K562 (cell line): ENCODE data around the gene TMEM117. TPM values are rescaled to one million over a fixed set of nuclear protein-coding genes. Genes with fewer than 3 reads are reported as not detected.

Experiments used
- FOXP1 ChIP-seq: sonication (generic); formaldehyde crosslinking; IDR thresholded peaks from 2 replicates; pipeline ENCODE4 v1.8.0; 2022; ENCODE audit warnings: mild to moderate bottlenecking, missing genetic modification reagents
- NONO ChIP-seq, 2 experiments: fragments of 200-400 bp in 1 of 2; fragments of 450-650 bp in 1 of 2; formaldehyde crosslinking in 1 of 2; IDR thresholded peaks; 2 replicates each; pipeline ENCODE4 v1.6.1; 2017; ENCODE audit warnings: low read depth in 2 of 2, mild to moderate bottlenecking in 2 of 2, moderate library complexity in 2 of 2, low read length in 1 of 2
- YBX1 ChIP-seq: fragments of 450-650 bp; IDR thresholded peaks from 2 replicates; pipeline ENCODE4 v1.7.1; 2016; ENCODE audit warnings: mild to moderate bottlenecking
- ZNF174 ChIP-seq: fragments of 250-450 bp; sonication (Bioruptor Pico); IDR thresholded peaks from 2 replicates; pipeline ENCODE4 v1.4.0; 2020; ENCODE audit warnings: mild to moderate bottlenecking
- ZNF3 ChIP-seq: fragments of 250-450 bp; sonication (Bioruptor Pico); IDR thresholded peaks from 2 replicates; pipeline ENCODE4 v1.5.0; 2021; ENCODE audit warnings: mild to moderate bottlenecking, moderate library complexity
- polyA plus RNA-seq, 8 experiments: library from polyadenylated mRNA; depleted of rRNA in 4 of 8; stranded (reverse) in 5 of 8; unstranded in 3 of 8; fragments of >200 nt; fragmentation: Nextera tagmentation in 2 of 8; fragmentation: Illumina TruSeq in 1 of 8; extraction: Ambion mirVana in 2 of 8; extraction: Trizol in 1 of 8; gene quantifications; 2 replicates each; pipeline versions ENCODE4 v1.2.1 to v1.2.3, GENCODE V29; 2011 to 2014; ENCODE audit warnings: inconsistent platforms in 1 of 8, missing spikeins in 1 of 8
- total RNA-seq, 7 experiments: library from RNA; depleted of rRNA in 6 of 7; stranded (reverse); fragments of >200 nt in 6 of 7; fragmentation: Illumina TruSeq in 2 of 7; extraction: Trizol in 2 of 7; gene quantifications; 2 replicates each; pipeline versions ENCODE4 v1.2.1 to v1.2.3, GENCODE V29; 2011 to 2021; ENCODE audit warnings: low replicate concordance in 1 of 7
- TF ChIP-seq, protein P1 (sequence below): fragments of 450-650 bp; IDR thresholded peaks from 2 replicates; pipeline ENCODE4 v1.7.0; 2016; ENCODE audit warnings: borderline replicate concordance
- TF ChIP-seq, protein P2 (sequence below): fragments of 250-450 bp; sonication (Bioruptor Pico); IDR thresholded peaks from 2 replicates; pipeline ENCODE4 v1.5.0; 2020; ENCODE audit warnings: mild to moderate bottlenecking, borderline replicate concordance

TMEM117 gene
- total and polyA plus RNA-seq, 9 of the 15 experiments (the other 6 are each of a cell fraction or from before 2014, with no cell fraction given): 0.31 to 2.8 (median 1.0) TPM

DNA sequence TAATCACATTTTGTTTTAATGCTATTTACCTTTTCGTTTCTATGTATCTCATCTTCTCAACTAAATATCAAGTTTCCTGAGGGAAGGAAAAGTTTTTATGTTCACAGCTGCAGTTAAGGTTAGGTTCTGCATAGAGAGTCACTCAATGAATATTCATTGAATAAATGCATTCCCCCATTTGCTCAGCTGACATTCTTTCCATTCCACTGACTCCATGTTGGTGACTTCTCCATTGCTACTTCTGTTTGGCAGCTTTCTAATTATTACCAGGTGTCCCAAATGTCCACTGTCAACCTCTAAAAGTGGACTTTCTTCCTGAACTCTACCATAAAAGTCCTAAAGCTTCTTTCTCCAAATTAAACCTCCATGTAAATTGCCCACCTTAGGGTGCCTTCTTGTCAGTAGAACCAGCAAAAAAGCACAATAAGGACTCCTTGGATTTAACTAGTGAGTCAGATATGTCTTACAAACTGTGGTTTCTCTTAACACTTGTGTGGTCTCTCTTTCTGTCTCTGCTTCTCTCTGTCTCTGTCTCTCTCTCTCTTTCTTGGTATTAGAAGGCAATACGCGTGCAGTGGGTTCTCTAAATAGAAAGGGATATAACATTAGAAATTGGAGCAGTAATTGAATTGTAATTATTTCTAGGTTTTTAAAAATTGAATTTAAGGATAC lies 85.9 kb downstream of the TMEM117 start (continued):
- TF ChIP-seq FOXP1 (CRISPR knock-in tag): no peak
- no peak for TF ChIP-seq YBX1
- TF ChIP-seq, protein P1, sequence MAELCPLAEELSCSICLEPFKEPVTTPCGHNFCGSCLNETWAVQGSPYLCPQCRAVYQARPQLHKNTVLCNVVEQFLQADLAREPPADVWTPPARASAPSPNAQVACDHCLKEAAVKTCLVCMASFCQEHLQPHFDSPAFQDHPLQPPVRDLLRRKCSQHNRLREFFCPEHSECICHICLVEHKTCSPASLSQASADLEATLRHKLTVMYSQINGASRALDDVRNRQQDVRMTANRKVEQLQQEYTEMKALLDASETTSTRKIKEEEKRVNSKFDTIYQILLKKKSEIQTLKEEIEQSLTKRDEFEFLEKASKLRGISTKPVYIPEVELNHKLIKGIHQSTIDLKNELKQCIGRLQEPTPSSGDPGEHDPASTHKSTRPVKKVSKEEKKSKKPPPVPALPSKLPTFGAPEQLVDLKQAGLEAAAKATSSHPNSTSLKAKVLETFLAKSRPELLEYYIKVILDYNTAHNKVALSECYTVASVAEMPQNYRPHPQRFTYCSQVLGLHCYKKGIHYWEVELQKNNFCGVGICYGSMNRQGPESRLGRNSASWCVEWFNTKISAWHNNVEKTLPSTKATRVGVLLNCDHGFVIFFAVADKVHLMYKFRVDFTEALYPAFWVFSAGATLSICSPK: no peak
- no peak for TF ChIP-seq ZNF174
- TF ChIP-seq NONO (IDR thresholded peaks at IDR 0.05; ENCODE audit: low read depth in 2 of 2, low read length in 1 of 2): no peak
- TF ChIP-seq, protein P2, sequence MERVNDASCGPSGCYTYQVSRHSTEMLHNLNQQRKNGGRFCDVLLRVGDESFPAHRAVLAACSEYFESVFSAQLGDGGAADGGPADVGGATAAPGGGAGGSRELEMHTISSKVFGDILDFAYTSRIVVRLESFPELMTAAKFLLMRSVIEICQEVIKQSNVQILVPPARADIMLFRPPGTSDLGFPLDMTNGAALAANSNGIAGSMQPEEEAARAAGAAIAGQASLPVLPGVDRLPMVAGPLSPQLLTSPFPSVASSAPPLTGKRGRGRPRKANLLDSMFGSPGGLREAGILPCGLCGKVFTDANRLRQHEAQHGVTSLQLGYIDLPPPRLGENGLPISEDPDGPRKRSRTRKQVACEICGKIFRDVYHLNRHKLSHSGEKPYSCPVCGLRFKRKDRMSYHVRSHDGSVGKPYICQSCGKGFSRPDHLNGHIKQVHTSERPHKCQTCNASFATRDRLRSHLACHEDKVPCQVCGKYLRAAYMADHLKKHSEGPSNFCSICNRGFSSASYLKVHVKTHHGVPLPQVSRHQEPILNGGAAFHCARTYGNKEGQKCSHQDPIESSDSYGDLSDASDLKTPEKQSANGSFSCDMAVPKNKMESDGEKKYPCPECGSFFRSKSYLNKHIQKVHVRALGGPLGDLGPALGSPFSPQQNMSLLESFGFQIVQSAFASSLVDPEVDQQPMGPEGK (CRISPR knock-in tag): no peak
- no peak for TF ChIP-seq ZNF3
